Sigmoid colon (tissue), 4 donors: ENCODE results near the gene TBC1D22A.

Experiments
- CTCF ChIP-seq, 4 experiments: fragments of 450-650 bp in 3 of 4; fragments of 200-600 bp in 1 of 4; IDR thresholded peaks; one replicate each; pipeline ENCODE4 v1.5.1; 2016 to 2019; ENCODE audit warnings: antibody characterized with exemption in 4 of 4, mild to moderate bottlenecking in 3 of 4, moderate library complexity in 2 of 4
- EP300 ChIP-seq, 4 donors: sonication (generic); formaldehyde crosslinking; IDR thresholded peaks; one replicate each; pipeline ENCODE4 v1.6.1; 2017; ENCODE audit warnings: antibody characterized with exemption in 4 of 4

GRCh38 chr22:47139013-47139789 lies 376.8 kb downstream of the TBC1D22A start:
- TF ChIP-seq CTCF (IDR thresholded peaks at IDR 0.05) (no peak), EP300 (IDR thresholded peaks at IDR 0.05) (no peak)
